Measurements from ENCODE around the gene CCNL2. TPM values are rescaled to one million over a fixed set of nuclear protein-coding genes. Genes with fewer than 3 reads are reported as not detected.

Gene CCNL2
- total and polyA plus RNA-seq, 2 of the 13 experiments (the other 11 are each of a cell fraction or from before 2014, with no cell fraction given) = 105 to 340 TPM

DNA sequence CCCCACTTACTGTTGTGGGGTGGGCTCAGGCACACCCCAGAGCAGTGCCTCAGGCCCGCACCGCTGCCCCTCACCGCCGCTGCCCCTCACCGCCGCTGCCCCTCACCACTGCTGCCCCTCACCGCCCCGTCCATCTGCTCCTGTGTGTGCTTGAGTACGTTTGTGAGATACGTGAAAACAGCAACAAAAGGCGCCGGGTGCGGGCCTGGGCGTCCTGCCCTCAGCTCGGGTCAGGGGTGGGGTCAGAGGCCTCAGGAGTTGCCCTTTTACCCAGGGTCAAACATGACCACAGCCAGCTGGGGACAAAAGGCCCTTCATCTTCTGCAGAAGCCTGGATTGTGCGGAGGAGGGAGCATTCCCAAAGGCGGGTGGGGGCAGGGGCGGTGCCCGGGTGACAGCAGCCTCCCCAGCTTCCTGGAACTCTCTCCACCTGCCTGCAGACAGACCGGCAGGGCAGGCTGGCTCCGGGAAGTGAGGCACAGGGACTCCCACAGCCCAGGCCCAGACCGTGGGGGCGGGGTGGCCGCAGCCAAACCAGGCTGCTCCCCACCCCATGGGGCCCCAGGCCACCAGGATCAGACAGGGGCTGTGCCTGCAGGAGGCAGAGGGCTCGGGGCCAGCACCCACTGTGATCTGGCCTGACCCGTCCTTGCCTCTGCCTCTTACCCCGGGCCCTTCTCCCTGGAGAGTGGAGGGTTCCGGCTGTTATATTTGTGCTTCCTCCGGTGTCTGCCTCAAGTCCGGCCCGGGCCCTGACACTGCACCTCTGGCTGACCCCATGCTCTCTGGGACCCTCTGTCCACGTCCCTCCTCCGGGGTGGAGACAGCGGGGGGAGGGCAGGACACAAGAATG, 34.0 kb upstream of the CCNL2 start (continued):
- TF ChIP-seq, protein P1, sequence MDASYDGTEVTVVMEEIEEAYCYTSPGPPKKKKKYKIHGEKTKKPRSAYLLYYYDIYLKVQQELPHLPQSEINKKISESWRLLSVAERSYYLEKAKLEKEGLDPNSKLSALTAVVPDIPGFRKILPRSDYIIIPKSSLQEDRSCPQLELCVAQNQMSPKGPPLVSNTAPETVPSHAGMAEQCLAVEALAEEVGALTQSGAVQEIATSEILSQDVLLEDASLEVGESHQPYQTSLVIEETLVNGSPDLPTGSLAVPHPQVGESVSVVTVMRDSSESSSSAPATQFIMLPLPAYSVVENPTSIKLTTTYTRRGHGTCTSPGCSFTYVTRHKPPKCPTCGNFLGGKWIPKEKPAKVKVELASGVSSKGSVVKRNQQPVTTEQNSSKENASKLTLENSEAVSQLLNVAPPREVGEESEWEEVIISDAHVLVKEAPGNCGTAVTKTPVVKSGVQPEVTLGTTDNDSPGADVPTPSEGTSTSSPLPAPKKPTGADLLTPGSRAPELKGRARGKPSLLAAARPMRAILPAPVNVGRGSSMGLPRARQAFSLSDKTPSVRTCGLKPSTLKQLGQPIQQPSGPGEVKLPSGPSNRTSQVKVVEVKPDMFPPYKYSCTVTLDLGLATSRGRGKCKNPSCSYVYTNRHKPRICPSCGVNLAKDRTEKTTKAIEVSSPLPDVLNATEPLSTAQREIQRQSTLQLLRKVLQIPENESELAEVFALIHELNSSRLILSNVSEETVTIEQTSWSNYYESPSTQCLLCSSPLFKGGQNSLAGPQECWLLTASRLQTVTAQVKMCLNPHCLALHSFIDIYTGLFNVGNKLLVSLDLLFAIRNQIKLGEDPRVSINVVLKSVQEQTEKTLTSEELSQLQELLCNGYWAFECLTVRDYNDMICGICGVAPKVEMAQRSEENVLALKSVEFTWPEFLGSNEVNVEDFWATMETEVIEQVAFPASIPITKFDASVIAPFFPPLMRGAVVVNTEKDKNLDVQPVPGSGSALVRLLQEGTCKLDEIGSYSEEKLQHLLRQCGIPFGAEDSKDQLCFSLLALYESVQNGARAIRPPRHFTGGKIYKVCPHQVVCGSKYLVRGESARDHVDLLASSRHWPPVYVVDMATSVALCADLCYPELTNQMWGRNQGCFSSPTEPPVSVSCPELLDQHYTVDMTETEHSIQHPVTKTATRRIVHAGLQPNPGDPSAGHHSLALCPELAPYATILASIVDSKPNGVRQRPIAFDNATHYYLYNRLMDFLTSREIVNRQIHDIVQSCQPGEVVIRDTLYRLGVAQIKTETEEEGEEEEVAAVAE (CRISPR knock-in tag; IDR thresholded peaks at IDR 0.05; ENCODE audit: borderline replicate concordance) = peak; percentile 74; the same call in 1 of the 2 replicates
- peak; percentile 99 for TF ChIP-seq HIVEP1 (CRISPR knock-in tag; IDR thresholded peaks at IDR 0.05)
- TF ChIP-seq ZNF660 (CRISPR knock-in tag; IDR thresholded peaks at IDR 0.05; ENCODE audit: borderline replicate concordance, low read depth) = no peak
- TF ChIP-seq ZNF251 (CRISPR knock-in tag; IDR thresholded peaks at IDR 0.05) = no peak
- TF ChIP-seq FOXK1 (CRISPR knock-in tag; IDR thresholded peaks at IDR 0.05; ENCODE audit: borderline replicate concordance, low read depth) = peak; percentile 78
- peak; percentile 78; the same call in 1 of the 2 replicates for TF ChIP-seq HOXA5 (CRISPR knock-in tag; IDR thresholded peaks at IDR 0.05)
- TF ChIP-seq, protein P2, sequence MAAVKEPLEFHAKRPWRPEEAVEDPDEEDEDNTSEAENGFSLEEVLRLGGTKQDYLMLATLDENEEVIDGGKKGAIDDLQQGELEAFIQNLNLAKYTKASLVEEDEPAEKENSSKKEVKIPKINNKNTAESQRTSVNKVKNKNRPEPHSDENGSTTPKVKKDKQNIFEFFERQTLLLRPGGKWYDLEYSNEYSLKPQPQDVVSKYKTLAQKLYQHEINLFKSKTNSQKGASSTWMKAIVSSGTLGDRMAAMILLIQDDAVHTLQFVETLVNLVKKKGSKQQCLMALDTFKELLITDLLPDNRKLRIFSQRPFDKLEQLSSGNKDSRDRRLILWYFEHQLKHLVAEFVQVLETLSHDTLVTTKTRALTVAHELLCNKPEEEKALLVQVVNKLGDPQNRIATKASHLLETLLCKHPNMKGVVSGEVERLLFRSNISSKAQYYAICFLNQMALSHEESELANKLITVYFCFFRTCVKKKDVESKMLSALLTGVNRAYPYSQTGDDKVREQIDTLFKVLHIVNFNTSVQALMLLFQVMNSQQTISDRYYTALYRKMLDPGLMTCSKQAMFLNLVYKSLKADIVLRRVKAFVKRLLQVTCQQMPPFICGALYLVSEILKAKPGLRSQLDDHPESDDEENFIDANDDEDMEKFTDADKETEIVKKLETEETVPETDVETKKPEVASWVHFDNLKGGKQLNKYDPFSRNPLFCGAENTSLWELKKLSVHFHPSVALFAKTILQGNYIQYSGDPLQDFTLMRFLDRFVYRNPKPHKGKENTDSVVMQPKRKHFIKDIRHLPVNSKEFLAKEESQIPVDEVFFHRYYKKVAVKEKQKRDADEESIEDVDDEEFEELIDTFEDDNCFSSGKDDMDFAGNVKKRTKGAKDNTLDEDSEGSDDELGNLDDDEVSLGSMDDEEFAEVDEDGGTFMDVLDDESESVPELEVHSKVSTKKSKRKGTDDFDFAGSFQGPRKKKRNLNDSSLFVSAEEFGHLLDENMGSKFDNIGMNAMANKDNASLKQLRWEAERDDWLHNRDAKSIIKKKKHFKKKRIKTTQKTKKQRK (IDR thresholded peaks at IDR 0.05; ENCODE audit: low read length) = no peak
- no peak for TF ChIP-seq HNRNPUL1 (IDR thresholded peaks at IDR 0.05; ENCODE audit: low read depth, low read length)
- peak; percentile 87; the same call in 1 of the 2 replicates for TF ChIP-seq HNRNPL (IDR thresholded peaks at IDR 0.05; ENCODE audit: low read depth, low read length)
- TF ChIP-seq SP4 (CRISPR knock-in tag; IDR thresholded peaks at IDR 0.05) = no peak; the same call in none of the 2 replicates
- TF ChIP-seq FOXA3 (CRISPR knock-in tag; IDR thresholded peaks at IDR 0.05) = peak; percentile 74
- TF ChIP-seq, protein P3, sequence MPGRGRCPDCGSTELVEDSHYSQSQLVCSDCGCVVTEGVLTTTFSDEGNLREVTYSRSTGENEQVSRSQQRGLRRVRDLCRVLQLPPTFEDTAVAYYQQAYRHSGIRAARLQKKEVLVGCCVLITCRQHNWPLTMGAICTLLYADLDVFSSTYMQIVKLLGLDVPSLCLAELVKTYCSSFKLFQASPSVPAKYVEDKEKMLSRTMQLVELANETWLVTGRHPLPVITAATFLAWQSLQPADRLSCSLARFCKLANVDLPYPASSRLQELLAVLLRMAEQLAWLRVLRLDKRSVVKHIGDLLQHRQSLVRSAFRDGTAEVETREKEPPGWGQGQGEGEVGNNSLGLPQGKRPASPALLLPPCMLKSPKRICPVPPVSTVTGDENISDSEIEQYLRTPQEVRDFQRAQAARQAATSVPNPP (CRISPR knock-in tag; IDR thresholded peaks at IDR 0.05) = no peak
- TF ChIP-seq ZNF33B (CRISPR knock-in tag; IDR thresholded peaks at IDR 0.05) = no peak
- no peak for TF ChIP-seq ZNF720 (CRISPR knock-in tag; IDR thresholded peaks at IDR 0.05)
